Left ventricle myocardium inferior (tissue), 1 donor: ENCODE results near the gene SELPLG. TPM values are rescaled to one million over a fixed set of nuclear protein-coding genes. Genes with fewer than 3 reads are reported as not detected.

Source experiments
- DNase-seq: peaks from one replicate; pipeline ENCODE4 v3.0.0-alpha.2; 2020
- H3K27ac ChIP-seq: fragments of 200-600 bp; replicated peaks from 2 replicates; pipeline ENCODE4 v1.8.0; 2021
- H3K27me3 ChIP-seq: fragments of 200-600 bp; 2 replicates; pipeline ENCODE4 v1.8.0; 2021; ENCODE audit warnings: low read depth
- H3K36me3 ChIP-seq: fragments of 200-600 bp; 2 replicates; pipeline ENCODE4 v1.8.0; 2021
- H3K4me1 ChIP-seq: fragments of 200-600 bp; 2 replicates; pipeline ENCODE4 v1.8.0; 2021
- H3K4me3 ChIP-seq: fragments of 200-600 bp; 2 replicates; pipeline ENCODE4 v1.8.0; 2021; ENCODE audit warnings: mild to moderate bottlenecking, moderate library complexity
- H3K9me3 ChIP-seq: fragments of 200-600 bp; replicated peaks from 2 replicates; pipeline ENCODE4 v1.8.0; 2021
- intact Hi-C: fragments of 100-400 bp; cut with micrococcal nuclease; formaldehyde crosslinking; loops from one replicate; pipeline ENCODE4 v1.11.0; 2022
- total RNA-seq: library from RNA; stranded (reverse); fragmentation: NEBNext Ultra II Directional; extraction: Animal tissue kit (Norgen Biotek cat#: 25700); gene quantifications from one replicate; pipeline ENCODE4 v1.2.1, GENCODE V29; 2021
- TF ChIP-seq, protein P1 (sequence below): fragments of 200-600 bp; IDR thresholded peaks from 2 replicates; pipeline ENCODE4 v1.8.0; 2021; ENCODE audit warnings: antibody characterized with exemption, mild to moderate bottlenecking, borderline replicate concordance
- donor health status: DM: no; HTN: yes; CAD: no; lungs with severe emphysema.

Gene SELPLG
- total RNA-seq, 1 donor from 2014 or later, result 3.4 TPM

DNA sequence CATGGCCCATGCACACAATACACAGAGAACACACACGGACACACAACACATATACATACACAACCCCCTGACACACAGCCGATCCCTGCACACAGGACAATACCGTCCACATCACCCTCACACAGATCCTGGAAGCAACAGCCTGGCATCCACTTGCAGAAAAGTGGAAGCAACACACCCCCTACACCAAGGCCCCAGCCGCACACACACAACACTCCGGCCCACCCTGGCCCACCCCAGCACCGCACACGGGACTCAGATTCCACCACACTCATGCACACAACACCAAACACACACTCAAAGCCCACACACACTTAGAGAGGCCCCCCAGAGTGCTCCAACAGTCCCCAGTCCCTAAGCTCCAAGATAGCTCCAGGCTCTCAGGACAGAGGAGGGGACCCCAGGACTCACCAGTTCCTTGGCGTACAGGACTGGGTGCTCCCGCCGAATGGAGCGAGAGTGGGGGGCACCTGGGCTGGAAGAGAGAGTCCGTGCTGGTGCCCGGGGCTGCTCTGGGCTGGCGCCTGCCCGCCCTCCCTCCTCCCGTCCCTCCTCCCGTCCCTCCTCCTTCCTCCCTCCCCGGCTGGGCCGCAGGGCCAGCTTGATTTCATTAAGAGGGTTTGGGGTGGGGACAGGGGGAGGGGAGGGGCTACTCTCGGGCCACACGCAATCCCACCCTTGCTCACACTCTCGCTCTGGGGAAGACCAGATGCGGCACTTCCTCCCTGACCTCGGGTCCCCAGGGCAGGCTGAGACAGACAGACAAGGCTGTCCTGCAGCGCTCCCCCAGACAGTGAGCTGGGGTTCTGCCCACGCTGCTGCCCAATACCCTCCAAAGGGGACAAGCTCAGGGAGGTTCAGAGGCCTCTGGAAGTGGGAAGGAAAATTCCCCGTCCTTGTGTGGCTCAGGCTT lies 35.9 kb downstream of the SELPLG start, which contains the start of gene TMEM119:
Gene TMEM119 (minus strand): TSS at position 526 of the 913 bp plus-strand sequence. CDS start 5,701 bp downstream, outside the sequence.
- Histone ChIP-seq H3K27me3 (no peaks in the 10 kb centered on the region), H3K27ac (no peak within 1 kb of the TSS), H3K9me3 (no peaks in the 10 kb centered on the region), H3K4me3 (peak within 1 kb of the TSS; percentile 43), H3K36me3 (no peaks in the 10 kb centered on the region), H3K4me1 (no peaks in the 10 kb centered on the region)
- TF ChIP-seq, protein P1, sequence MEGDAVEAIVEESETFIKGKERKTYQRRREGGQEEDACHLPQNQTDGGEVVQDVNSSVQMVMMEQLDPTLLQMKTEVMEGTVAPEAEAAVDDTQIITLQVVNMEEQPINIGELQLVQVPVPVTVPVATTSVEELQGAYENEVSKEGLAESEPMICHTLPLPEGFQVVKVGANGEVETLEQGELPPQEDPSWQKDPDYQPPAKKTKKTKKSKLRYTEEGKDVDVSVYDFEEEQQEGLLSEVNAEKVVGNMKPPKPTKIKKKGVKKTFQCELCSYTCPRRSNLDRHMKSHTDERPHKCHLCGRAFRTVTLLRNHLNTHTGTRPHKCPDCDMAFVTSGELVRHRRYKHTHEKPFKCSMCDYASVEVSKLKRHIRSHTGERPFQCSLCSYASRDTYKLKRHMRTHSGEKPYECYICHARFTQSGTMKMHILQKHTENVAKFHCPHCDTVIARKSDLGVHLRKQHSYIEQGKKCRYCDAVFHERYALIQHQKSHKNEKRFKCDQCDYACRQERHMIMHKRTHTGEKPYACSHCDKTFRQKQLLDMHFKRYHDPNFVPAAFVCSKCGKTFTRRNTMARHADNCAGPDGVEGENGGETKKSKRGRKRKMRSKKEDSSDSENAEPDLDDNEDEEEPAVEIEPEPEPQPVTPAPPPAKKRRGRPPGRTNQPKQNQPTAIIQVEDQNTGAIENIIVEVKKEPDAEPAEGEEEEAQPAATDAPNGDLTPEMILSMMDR, result no peak
- intact Hi-C loops, result no loop called here
- peak; percentile 39 for DNase-seq

DNA sequence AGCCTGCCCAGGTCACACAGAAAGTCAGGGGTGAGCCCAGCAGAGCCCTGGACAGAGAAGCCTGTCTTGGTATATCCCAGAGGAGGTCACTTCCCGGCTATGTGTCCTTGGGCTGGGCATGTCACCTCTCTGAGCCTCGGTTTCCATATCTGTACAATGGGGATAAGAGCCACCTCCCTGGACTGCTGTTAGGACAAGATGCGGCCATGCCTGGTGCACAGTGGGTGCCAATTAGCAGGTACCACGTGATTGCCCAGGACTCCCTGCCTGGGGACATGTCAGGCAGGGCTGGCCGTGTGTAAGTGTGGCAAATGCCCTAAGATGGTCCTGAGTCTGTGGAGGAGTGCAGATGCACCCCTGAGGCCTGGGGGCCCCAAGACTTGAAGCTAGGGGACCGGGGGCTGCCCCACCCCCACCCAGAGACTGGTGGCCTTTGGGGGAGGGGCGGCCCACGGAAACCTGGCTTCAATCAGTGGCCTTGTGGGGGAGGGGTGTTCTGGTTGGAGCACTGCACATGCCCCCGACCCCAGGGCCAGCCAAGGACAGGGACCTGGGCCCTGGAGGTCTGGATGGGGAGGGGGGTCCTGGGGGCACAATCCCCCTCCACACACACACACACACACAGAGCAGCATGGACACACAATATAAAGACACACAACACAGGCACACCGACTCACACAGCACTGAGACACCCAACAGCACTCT lies 36.7 kb downstream of the SELPLG start:
- Histone ChIP-seq H3K4me3 (peak overlapping the region; percentile 43), H3K9me3 (no peaks in the 10 kb centered on the region), H3K27me3 (no peaks in the 10 kb centered on the region), H3K36me3 (no peaks in the 10 kb centered on the region), H3K27ac (no peak overlapping the region), H3K4me1 (no peaks in the 10 kb centered on the region)
- TF ChIP-seq, protein P1, result no peak
- intact Hi-C loops, result no loop called here
- DNase-seq, result no peak

DNA sequence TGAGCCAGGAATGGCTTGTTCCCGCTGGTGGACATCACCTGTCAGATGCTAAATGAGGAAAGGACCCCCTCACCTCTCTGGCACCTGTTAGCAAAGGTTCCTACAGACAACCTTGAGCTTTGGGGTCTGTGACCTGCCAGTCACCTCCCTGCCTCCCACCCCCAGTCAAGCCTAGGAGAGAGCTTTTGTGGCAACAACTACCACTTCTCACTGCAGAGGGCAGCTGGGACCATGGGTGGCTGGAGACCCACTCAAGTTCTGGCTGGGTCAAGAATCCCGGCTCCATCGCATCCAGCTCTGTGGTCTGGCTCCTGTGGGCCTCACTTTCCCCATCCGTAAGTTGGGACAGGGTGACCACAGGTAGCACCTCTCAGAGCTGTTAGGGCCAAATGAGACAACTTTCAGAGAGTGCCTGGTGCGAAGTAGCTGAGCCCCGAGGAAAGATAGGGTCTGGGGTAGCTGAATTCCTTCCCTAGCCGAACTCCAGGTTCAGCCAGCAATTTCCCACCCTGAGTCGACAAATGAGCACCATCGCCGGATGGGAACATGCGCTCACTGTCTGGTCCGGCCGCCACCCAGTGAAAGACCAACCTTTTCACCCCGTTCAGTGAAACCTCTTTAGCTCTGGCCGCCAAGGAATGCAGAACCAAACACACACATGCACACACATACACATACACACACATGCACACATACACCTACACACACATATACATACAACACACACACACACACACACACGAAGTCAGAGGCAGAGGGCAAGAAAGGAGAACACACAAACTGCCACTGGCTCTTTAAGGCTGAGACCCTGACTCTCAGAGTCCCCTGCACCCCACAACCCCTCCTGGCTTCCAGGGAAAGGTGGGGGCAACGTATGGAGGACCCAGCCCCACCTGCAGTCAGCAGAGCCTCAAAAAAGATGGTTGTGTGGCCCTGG lies 37.7 kb downstream of the SELPLG start:
- DNase-seq, result no peak
- H3K27me3 ChIP-seq, result no peaks in the 10 kb centered on the region
- H3K9me3 ChIP-seq, result no peaks in the 10 kb centered on the region
- no peaks in the 10 kb centered on the region for H3K36me3 ChIP-seq
- no peak overlapping the region for H3K27ac ChIP-seq
- H3K4me3 ChIP-seq, result no peak overlapping the region
- TF ChIP-seq, protein P1, result no peak
- no peaks in the 10 kb centered on the region for H3K4me1 ChIP-seq
- intact Hi-C loops, result no loop called here

DNA sequence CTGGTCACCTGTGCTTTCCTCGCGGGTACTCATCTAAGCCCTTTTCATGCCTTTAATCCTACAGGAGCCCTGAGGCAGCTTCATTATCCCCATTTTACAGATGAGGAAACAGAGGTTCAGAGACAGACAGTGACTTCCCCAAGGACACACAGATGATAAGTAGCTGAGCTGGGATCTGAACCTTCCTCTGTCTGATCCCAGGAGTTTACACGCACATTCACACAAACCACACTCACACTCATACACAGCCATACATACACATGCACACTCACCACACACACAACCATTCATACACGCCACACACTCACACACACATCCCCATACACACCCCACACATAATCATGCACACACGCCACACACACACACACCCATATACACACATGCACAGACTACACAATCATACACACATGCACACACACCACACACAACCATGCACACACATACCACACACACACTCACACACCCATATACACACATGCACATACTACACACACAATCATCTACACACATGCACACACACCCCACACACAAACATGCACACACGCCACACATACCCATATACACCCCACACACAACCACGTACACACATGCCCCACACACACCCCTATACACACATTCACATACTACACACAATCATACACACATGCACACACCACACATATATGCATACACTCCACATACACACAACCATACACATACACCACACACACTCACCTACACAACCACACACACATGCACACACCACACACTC lies 38.6 kb downstream of the SELPLG start:
- Histone ChIP-seq H3K4me1 (no peaks in the 10 kb centered on the region), H3K4me3 (no peak overlapping the region), H3K36me3 (no peaks in the 10 kb centered on the region), H3K27ac (no peak overlapping the region), H3K27me3 (no peaks in the 10 kb centered on the region), H3K9me3 (no peaks in the 10 kb centered on the region)
- DNase-seq, result no peak
- TF ChIP-seq, protein P1, result no peak
- intact Hi-C loops, result no loop called here
